C4-2B (cell line): ENCODE measurements around the gene DLGAP1.

Experiments used
- H3K27ac ChIP-seq: fragments of 450-650 bp; 2 replicates; pipeline ENCODE4 v1.5.1; 2017
- ZFX ChIP-seq: fragments of 450-650 bp; IDR thresholded peaks from 2 replicates; pipeline ENCODE4 v1.6.1; 2017
- TF ChIP-seq, protein P1 (sequence below): fragments of 450-650 bp; conservative IDR thresholded peaks from 2 replicates; pipeline ENCODE4 v1.5.1; 2017; ENCODE audit warnings: mild to moderate bottlenecking

DLGAP1 gene

DNA sequence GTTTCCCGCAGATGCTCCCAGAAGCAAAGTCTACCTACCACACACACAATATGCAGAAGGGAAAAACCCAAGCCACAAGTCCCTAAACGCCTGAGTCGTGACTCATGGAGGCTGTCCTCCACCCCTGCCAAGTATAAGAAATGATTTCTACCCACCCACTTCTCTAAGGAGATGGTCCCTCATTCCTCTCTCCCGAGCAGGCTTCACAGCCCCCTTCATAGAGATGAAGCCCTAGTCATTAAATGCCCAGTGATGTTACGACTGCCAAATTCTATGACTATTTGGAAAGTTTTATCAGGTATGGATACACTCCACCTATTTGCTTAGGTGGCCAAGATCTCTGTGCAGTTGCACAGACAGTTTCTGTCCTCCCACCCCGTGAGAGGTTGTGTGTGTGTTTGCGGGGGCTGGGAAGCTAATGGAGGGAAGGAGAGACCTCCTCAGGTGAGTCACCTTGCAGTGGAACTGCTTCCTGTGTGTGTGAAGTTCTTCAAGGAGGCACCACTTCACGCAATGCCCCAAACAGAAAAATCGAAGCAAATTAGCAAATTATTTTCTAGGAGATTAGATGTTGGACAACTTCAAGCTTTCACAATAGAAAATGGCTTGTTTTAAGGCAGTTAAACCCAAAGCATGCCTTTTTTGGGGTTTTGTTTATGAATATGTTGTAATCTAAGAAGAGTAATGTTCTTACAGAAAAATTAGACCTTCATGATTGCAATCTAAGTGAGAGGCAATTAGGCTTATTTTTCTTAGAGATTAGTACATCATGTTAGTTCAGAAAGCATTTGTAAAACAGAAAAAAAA lies 830.0 kb downstream of the DLGAP1 start:
- no peak overlapping the region for H3K27ac ChIP-seq
- TF ChIP-seq, protein P1, sequence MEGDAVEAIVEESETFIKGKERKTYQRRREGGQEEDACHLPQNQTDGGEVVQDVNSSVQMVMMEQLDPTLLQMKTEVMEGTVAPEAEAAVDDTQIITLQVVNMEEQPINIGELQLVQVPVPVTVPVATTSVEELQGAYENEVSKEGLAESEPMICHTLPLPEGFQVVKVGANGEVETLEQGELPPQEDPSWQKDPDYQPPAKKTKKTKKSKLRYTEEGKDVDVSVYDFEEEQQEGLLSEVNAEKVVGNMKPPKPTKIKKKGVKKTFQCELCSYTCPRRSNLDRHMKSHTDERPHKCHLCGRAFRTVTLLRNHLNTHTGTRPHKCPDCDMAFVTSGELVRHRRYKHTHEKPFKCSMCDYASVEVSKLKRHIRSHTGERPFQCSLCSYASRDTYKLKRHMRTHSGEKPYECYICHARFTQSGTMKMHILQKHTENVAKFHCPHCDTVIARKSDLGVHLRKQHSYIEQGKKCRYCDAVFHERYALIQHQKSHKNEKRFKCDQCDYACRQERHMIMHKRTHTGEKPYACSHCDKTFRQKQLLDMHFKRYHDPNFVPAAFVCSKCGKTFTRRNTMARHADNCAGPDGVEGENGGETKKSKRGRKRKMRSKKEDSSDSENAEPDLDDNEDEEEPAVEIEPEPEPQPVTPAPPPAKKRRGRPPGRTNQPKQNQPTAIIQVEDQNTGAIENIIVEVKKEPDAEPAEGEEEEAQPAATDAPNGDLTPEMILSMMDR = no peak
- no peak for TF ChIP-seq ZFX

DNA sequence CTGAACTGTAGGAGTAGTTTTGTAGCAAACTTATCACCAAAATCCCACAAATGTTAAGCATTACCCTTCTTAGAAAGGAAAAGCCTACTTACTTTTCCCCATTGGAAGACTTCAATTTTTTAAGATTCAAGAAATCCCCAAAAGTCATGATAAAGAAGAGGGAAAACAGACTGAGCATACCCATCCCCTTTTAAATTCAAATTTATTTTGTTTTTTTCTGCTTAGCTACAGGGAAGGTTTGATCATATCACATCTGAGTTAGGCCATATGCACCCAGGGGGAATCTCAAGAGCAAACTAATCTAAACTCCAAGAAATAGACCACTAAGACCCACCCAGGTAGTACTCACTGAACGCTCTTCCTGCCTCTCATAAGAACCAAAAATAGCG lies 830.6 kb downstream of the DLGAP1 start:
- TF ChIP-seq ZFX = no peak
- TF ChIP-seq, protein P1 = no peak
- H3K27ac ChIP-seq = no peak overlapping the region

- TF ChIP-seq, protein P1 = no peak
- no peak overlapping the region for H3K27ac ChIP-seq
Observed at GRCh38 chr18:3623769-3624545, 831.1 kb downstream of the DLGAP1 start.

DNA sequence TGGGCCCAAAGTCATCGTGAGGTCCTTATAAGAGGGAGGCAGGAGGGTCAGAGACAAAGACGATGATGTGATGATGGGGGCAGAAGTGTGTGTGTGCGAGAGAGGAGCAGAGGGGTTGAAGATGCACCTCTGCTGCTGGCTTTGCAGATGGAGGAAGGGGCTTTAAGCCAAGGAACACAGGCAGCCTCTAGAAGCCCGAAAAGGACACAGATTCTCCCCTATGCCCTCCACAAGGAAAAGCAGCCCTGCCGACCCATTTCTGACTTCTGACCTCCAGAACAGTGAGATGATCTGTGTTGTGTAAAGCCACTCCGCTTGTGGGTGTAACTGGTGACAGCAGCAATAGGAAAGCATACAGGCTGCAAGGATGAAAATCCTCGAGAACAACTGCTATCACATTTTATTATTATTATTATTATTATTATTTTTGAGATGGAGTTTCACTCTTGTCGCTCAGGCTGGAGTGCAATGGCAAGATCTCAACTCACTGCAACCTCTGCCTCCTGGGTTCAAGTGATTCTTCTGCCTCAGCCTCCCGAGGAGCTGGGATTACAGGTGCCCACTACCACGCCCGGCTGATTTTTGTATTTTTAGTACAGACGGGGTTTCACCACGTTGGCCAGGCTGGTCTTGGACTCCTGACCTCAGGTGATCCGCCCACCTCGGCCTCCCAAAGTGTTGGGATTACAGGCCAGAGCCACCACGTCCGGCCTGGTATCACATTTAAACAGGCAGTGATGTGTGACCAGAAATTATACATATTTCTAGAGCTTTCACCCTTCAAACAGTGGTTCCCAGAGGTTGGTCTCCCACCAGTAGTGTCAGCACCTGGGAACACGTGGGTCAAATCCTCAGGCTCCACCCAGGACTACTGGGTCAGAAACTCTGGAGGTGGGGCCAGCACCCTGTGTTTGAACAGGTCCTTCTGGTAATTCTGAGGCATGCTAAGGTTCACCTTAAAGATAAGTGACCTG lies 834.7 kb downstream of the DLGAP1 start:
- H3K27ac ChIP-seq = no peak overlapping the region
- TF ChIP-seq, protein P1 = no peak
- no peak for TF ChIP-seq ZFX

- TF ChIP-seq, protein P1 = no peak
- no peak for TF ChIP-seq ZFX
- no peak overlapping the region for H3K27ac ChIP-seq
Observed at GRCh38 chr18:3619746-3620145, 835.4 kb downstream of the DLGAP1 start.

DNA sequence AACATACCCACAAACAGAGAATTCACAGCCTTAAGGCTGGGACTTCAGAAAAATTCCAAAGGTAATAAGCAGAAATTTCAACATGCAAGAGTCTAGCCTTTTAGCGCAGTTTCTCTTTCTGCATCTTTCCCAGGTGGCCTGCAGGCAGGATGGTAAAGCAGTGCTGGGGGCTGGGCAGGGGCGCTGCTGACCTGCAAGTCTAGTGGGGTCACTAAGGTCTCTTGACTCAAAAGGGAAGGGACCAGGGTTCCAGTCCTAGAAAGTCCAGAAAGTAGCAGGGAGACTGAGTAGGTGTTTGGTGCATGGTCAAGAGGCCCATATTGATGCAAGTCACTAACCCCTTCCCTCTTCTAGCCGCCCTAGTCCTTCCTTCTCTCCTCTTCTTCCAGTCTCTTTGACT lies 835.9 kb downstream of the DLGAP1 start:
- H3K27ac ChIP-seq = no peak overlapping the region
- TF ChIP-seq, protein P1 = no peak
- no peak for TF ChIP-seq ZFX
